ENCODE measurements around the gene MEGF11.

DNA sequence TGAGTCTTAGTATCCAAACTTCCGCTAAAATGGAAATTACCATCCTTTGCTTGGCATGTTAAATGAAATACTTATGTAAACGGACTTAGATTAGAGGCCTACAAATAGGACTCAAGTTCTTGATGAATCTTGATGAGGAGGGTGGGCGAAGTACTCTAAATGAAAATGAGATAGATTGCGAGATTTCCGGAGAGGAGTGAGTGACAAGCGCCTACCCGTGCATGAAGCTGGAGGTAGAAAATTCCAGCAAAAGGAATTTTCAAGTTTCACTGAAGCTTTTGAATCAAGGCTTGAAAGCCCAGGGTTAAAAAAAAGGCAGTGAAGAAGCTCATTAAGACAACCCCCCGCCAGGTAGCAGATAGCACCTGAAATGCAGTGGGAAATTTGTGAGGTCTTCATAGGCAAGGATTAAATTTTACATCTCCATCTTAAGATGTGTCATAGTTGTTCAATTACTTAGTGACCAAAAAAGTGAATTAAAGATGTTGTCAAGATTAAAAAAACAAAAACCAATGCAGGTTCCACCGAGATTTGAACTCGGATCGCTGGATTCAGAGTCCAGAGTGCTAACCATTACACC, 384.9 kb downstream of the MEGF11 start:
- TF ChIP-seq, protein P1, sequence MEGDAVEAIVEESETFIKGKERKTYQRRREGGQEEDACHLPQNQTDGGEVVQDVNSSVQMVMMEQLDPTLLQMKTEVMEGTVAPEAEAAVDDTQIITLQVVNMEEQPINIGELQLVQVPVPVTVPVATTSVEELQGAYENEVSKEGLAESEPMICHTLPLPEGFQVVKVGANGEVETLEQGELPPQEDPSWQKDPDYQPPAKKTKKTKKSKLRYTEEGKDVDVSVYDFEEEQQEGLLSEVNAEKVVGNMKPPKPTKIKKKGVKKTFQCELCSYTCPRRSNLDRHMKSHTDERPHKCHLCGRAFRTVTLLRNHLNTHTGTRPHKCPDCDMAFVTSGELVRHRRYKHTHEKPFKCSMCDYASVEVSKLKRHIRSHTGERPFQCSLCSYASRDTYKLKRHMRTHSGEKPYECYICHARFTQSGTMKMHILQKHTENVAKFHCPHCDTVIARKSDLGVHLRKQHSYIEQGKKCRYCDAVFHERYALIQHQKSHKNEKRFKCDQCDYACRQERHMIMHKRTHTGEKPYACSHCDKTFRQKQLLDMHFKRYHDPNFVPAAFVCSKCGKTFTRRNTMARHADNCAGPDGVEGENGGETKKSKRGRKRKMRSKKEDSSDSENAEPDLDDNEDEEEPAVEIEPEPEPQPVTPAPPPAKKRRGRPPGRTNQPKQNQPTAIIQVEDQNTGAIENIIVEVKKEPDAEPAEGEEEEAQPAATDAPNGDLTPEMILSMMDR (tag by site-specific recombination; IDR thresholded peaks at IDR 0.05): no peak
- TF ChIP-seq ZNF146 (tag by site-specific recombination; IDR thresholded peaks at IDR 0.05) (no peak), ZNF2 (tag by site-specific recombination; IDR thresholded peaks at IDR 0.05) (no peak), ZBTB20 (tag by site-specific recombination; IDR thresholded peaks at IDR 0.05) (no peak), WT1 (tag by site-specific recombination; IDR thresholded peaks at IDR 0.05) (no peak)
